ENCODE measurements around the gene ENTPD2.

Gene ENTPD2

GRCh38 chr9:137067860-137068538 is 14.1 kb upstream of the ENTPD2 start (continued):
- peak; percentile 74; the same call in 1 of the 2 replicates for TF ChIP-seq PATZ1 (tag by site-specific recombination; IDR thresholded peaks at IDR 0.05)
- peak; percentile 65 for TF ChIP-seq ZBTB17 (tag by site-specific recombination; IDR thresholded peaks at IDR 0.05)
- no peak for TF ChIP-seq ZNF133 (tag by site-specific recombination; IDR thresholded peaks at IDR 0.05)
- TF ChIP-seq ZBTB6 (tag by site-specific recombination; IDR thresholded peaks at IDR 0.05) = peak; percentile 63; the same call in 1 of the 2 replicates
- TF ChIP-seq ZEB2 (tag by site-specific recombination; IDR thresholded peaks at IDR 0.05) = peak; percentile 92
- no peak for TF ChIP-seq ZNF670 (tag by site-specific recombination; IDR thresholded peaks at IDR 0.05; ENCODE audit: low read depth)
- TF ChIP-seq ZNF600 (tag by site-specific recombination; IDR thresholded peaks at IDR 0.05) = peak; percentile 72

GRCh38 chr9:137066096-137066861 is 12.4 kb upstream of the ENTPD2 start:
- TF ChIP-seq HIC1 (tag by site-specific recombination; IDR thresholded peaks at IDR 0.05) = peak; percentile 54
- no peak for TF ChIP-seq ZNF274 (IDR thresholded peaks at IDR 0.05; ENCODE audit: low read length)
- TF ChIP-seq ZNF274 (tag by site-specific recombination; IDR thresholded peaks at IDR 0.05; ENCODE audit: borderline replicate concordance) = no peak
- TF ChIP-seq KLF1 (tag by site-specific recombination; IDR thresholded peaks at IDR 0.05) = peak; percentile 23; the same call in 1 of the 2 replicates
- Histone ChIP-seq H3K4me3 (ENCODE audit: low read depth, low read length) (no peak overlapping the region), H3K9me3 (ENCODE audit: control insufficient read depth, insufficient read depth, low read depth, low read length) (no peaks in the 10 kb centered on the region), H3K4me1 (ENCODE audit: control insufficient read depth, insufficient read depth, low read length) (peaks cover 10% of the 10 kb centered on the region; the same call in 1 of the 2 replicates), H3K27ac (ENCODE audit: extremely low read depth, low read depth, low read length) (no peak overlapping the region), H3K36me3 (ENCODE audit: control insufficient read depth in 2 of 2, insufficient read depth in 1 of 2, low read length in 2 of 2) (peaks cover 0 to 17% of the 10 kb centered on the region in 2 experiments; a peak in 1 of 3 replicates)
- ChIA-PET CTCF (interaction anchor here (0.6 to 11.3 kb wide), 18 partner anchors 10 to 316 kb away, joined by 3 to 237 read pairs (median 6); partner anchors contain the start of genes ABCA2, CYSRT1, ENTPD2 and MAN1B1), POLR2A (interaction anchor here (9.1 kb wide), 1 partner anchor 17 kb away, joined by 137 read pairs; the partner anchor contains the start of gene MAN1B1)

GRCh38 chr9:137065336-137065967 is 11.6 kb upstream of the ENTPD2 start:
- Histone ChIP-seq H3K27ac (ENCODE audit: extremely low read depth, low read depth, low read length) (no peak overlapping the region), H3K4me1 (ENCODE audit: control insufficient read depth, insufficient read depth, low read length) (peaks cover 6% of the 10 kb centered on the region; the same call in 1 of the 2 replicates), H3K4me3 (ENCODE audit: low read depth, low read length) (no peak overlapping the region), H3K9me3 (ENCODE audit: control insufficient read depth, insufficient read depth, low read depth, low read length) (no peaks in the 10 kb centered on the region), H3K36me3 (ENCODE audit: control insufficient read depth in 2 of 2, insufficient read depth in 1 of 2, low read length in 2 of 2) (peaks cover 0 to 17% of the 10 kb centered on the region in 2 experiments; a peak in 1 of 3 replicates)
- CTCF ChIA-PET = interaction anchor here (0.6 to 11.3 kb wide), 11 partner anchors 9 to 277 kb away, joined by 3 to 237 read pairs (median 11); partner anchors contain the start of genes ABCA2, ENTPD2, MAN1B1 and NPDC1
- POLR2A ChIA-PET = interaction anchor here (9.1 kb wide), 1 partner anchor 18 kb away, joined by 137 read pairs; the partner anchor contains the start of gene MAN1B1
- TF ChIP-seq ZBTB7A (tag by site-specific recombination; IDR thresholded peaks at IDR 0.05; ENCODE audit: low read depth) (peak; percentile 20; the same call in 1 of the 2 replicates), ZFHX2 (tag by site-specific recombination; conservative IDR thresholded peaks at IDR 0.05) (peak; percentile 56), ZNF132 (tag by site-specific recombination; IDR thresholded peaks at IDR 0.05; ENCODE audit: borderline replicate concordance) (no peak), KLF16 (tag by site-specific recombination; IDR thresholded peaks at IDR 0.05) (no peak), ZNF600 (tag by site-specific recombination; IDR thresholded peaks at IDR 0.05) (peak; percentile 55), ZBTB44 (tag by site-specific recombination; IDR thresholded peaks at IDR 0.05) (0 out of 2 replicates have a peak, but pooled peaks have one; percentile 37), YY1 (tag by site-specific recombination; IDR thresholded peaks at IDR 0.05) (no peak), ZNF610 (tag by site-specific recombination; IDR thresholded peaks at IDR 0.05; ENCODE audit: borderline replicate concordance) (no peak), ZNF501 (tag by site-specific recombination; IDR thresholded peaks at IDR 0.05) (no peak), ZNF280C (tag by site-specific recombination; IDR thresholded peaks at IDR 0.05) (no peak)
